GM21423 (cell line): ENCODE results near the gene SUMO3.

ENCODE experiments used
- ATAC-seq: cut with Tn5 transposase; IDR thresholded peaks from one replicate; pipeline ENCODE4 v1.9.1; 2021; ENCODE audit warnings: mild to moderate bottlenecking, moderate library complexity; ENCODE audit not compliant: unreplicated experiment

The SUMO3 gene

GRCh38 chr21:44817914-44818639 lies at the start of gene SUMO3:
TSS of gene SUMO3 (minus strand) at chr21:44818062. CDS start at chr21:44817968, 94 bp downstream.
- peak; percentile 60 for ATAC-seq

DNA sequence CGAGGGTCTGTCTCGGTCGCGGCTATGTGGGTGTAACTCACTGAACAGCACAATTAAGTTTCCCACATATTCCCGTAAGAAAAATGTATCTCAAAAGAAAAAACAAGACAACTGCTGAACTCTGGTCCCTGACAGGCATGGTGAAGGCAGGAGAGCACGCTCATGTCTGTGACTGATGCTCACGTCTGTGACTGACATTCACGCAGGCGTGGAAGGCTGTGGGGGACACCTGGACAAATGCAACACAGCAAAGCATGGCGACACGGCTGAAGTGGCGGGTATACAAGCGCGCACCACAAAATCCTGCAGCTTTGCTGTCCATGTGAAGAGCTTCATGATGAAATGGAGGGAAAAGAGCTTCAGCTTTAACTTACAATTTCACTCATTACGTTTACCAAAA lies 49.6 kb upstream of the SUMO3 start:
- no peak for ATAC-seq

DNA sequence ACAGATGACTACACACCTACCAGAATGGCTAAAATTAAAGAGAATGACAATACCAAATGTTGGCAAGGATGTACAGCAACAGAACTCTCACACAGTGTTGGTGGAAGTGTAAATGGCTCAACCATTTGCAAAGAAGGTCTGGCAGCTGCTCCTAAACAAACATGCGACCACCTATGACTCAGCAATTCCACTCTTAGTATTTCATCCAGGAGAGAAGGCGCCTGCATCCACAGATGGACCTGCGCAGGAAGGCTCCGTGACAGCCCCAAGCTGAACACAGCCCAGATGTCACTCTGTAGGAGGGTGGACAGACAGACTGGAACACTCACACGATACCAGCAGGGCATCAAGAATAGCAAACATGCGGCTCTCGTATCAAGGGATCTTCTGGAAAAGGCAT lies 48.9 kb upstream of the SUMO3 start:
- ATAC-seq, result no peak

- ATAC-seq, result peak; percentile 66
Observed at GRCh38 chr21:44865561-44866280, 47.9 kb upstream of the SUMO3 start.

- no peak for ATAC-seq
Observed at GRCh38 chr21:44862869-44863685, 45.2 kb upstream of the SUMO3 start.

- ATAC-seq, result no peak
Observed at GRCh38 chr21:44858791-44859190, 40.9 kb upstream of the SUMO3 start.

DNA sequence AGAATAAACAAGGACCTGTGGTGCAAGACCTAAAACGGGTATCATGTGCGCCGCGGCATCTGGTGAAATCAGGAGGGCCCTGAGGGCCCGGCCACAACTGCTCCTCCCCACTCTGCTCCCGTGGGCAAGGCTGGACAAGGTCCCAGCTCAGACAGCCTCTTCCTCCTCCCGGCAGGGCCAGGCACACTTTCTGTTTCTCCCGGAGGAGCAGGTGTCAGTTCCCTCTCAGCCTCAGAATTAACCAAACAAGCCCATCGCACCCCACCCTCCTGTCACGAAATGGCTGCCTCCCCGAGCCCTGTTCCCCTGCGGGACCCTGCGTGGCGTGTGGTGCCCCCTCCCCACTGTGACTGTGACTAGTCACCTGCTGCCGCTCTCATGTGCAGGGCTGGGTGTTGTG lies 40.4 kb upstream of the SUMO3 start:
- no peak for ATAC-seq

DNA sequence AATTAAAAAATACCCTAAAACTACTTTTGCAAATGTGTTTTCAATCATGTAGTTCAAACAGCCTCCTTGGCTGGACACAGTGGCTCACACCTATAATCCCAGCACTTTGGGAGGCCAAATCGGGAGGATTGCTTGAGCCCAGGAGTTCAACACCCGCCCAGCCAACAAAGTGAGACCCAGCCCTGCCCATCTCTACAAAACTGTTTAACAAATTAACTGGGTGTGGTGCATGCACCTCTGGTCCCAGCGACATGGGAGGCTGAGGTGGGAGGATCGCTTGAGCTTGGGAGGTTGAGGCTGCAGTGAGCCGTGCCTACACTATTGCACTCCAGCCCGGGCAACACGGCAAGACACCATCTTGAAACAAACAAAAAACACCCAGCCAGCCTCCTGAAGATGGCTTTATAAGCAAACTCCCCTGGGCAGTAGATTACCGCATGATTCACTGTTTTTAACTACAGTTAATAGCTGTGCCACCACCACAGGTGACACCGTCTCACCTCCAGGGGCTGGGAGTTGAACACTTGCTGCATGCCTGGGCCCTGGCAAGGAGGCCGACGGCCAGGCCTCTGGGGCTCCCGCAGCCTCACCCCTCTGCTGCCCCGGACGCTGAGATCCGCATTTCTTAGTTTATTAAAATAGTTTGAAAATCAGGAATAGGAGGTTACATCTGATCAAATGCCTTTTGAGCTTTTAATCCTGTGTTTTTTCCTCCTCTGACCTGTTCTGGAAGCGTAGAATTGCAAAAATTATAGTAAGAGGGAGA lies 39.4 kb upstream of the SUMO3 start:
- ATAC-seq, result no peak

GRCh38 chr21:44856131-44856530 lies 38.3 kb upstream of the SUMO3 start:
- no peak for ATAC-seq

GRCh38 chr21:44855572-44855971 lies 37.7 kb upstream of the SUMO3 start:
- ATAC-seq, result no peak

DNA sequence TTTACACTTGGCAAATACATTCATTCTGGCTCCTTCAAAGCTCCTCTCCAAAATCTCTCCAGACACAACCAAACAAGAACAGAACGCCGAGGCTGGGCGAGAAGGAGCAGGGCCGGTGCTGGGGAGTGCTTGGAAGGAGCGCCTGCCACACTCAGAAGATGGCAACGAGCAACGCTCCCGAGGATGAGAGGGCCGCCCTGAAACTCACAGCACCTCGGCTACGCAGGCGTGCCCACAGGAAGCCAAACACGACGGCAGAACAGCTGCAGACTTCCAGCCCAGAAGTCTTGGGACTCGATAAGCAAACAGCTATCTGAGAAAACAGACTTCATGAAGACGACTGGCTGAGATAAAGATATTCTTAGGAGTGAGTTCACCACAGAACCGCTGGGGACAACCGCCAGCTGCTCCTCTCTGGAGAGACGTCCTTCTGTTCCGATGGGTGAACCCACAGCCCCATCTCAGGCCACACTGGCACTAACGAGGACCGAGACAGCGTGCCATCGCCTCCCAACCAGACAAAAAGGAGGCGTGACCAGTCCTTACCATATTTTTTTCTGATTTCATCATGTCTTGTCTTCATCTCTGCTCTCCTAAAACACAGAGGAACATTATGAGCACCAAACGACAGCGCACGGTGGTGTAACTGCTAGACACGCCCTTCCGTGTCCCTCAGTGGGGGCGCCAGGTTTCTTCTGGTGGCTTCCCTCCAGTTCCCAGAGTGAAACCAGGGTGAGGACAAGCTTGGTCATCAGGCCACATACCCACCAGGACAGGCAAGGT lies 37.0 kb upstream of the SUMO3 start:
- no peak for ATAC-seq

DNA sequence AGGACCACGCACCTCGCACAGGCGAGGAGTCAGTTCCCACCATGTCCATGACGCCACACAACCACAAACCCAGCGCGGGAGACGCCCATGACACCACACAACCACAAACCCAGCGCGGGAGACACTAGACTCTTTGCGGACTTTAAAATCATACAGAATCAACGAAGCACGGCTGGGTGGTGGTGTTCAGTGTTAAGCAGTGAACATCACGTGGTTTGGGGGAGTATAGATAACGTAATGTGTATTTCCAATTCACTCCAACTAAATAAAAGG lies 36.5 kb upstream of the SUMO3 start:
- ATAC-seq, result no peak

- no peak for ATAC-seq
Observed at GRCh38 chr21:44853601-44854390, 35.9 kb upstream of the SUMO3 start.

GRCh38 chr21:44850905-44851657 lies 33.2 kb upstream of the SUMO3 start:
- ATAC-seq, result no peak

DNA sequence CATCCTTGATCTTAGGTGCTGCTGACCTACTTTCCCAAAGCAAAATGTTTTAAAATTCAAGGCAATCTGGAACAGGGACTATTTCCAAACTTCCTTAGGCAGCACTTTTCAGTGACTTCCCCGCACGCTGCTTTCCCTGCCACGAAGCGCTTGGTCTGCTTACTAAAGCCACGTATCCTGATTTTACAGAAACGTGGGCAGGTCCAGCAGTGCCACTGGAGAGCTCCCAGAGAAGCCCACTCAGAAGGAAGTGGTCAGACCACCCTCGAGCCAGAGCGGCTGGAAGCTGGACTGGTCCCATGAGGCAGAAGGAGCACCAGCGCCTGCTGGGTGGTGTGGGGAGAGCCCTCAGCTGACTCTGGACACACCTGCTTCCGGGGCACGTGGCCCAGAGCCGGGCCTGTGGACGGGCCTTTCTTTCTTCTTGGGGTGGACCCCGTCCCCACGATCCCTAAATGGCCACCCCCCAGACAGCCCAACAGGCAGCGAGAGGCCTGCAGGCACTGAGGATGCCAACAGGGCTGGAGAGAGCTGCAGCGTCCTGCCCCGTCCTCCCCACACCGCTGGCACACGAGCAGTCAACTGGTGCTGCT lies 32.4 kb upstream of the SUMO3 start:
- no peak for ATAC-seq

DNA sequence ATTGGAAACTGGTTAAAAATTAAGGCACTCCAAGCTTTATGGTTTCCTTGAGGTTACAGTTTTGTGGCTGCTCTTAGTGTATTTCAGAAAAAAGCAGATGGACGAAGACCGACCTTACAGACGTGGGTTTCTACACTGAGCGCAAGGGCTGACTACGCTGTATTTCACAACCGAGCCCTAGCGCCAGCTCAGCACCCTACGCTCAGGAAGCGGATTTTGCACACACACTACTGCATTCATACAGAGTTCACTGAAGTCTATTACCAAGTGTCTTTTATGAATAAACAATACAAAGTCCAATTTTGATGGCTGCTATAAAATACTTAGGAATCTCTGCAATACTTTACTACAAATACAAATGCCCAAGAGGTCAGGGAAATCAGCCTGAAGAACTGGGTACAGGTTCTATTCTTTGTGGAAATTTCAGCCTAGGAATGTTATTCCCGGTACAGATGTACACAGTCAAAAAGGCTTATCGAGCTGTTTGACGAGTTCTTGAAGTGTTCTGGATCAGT lies 31.8 kb upstream of the SUMO3 start:
- ATAC-seq, result no peak

GRCh38 chr21:44848821-44849521 lies 31.1 kb upstream of the SUMO3 start:
- no peak for ATAC-seq
